OCI-LY1 (cell line): ENCODE results near the gene PHF2.

Source experiments
- H2AFZ ChIP-seq: fragments of 200-600 bp; sonication (generic), shearing (Covaris generic); 2 replicates; pipeline ENCODE4 v1.6.0; 2014; ENCODE audit warnings: antibody characterized with exemption, mild to moderate bottlenecking, low read length
- H3F3A ChIP-seq: fragments of 200-600 bp; sonication (generic), shearing (Covaris generic); 2 replicates; pipeline ENCODE4 v1.6.0; 2014; ENCODE audit warnings: mild to moderate bottlenecking, antibody characterized with exemption, low read length, moderate library complexity; ENCODE audit not compliant: insufficient read depth
- H3K27ac ChIP-seq: fragments of 200-600 bp; sonication (generic); 2 replicates; pipeline ENCODE4 v1.5.1; 2014; ENCODE audit warnings: low read length, mixed run types, mild to moderate bottlenecking, low read depth; ENCODE audit not compliant: poor library complexity, severe bottlenecking
- H3K27me3 ChIP-seq: fragments of 200-600 bp; sonication (generic); 2 replicates; pipeline ENCODE4 v1.6.0; 2014; ENCODE audit warnings: antibody characterized with exemption, mild to moderate bottlenecking, low read length, moderate library complexity; ENCODE audit not compliant: insufficient read depth
- H3K36me3 ChIP-seq: fragments of 200-600 bp; sonication (generic); 2 replicates; pipeline ENCODE4 v1.6.1; 2014; ENCODE audit warnings: mild to moderate bottlenecking, antibody characterized with exemption, low read length, moderate library complexity, mixed read lengths; ENCODE audit not compliant: insufficient read depth
- H3K4me1 ChIP-seq: fragments of 200-600 bp; sonication (generic); 2 replicates; pipeline ENCODE4 v1.5.1; 2014; ENCODE audit warnings: mild to moderate bottlenecking, low read length, moderate library complexity; ENCODE audit not compliant: insufficient read depth, severe bottlenecking
- H3K4me2 ChIP-seq: fragments of 200-600 bp; sonication (generic), shearing (Covaris generic); 2 replicates; pipeline ENCODE4 v1.6.1; 2014; ENCODE audit warnings: low read length
- H3K4me3 ChIP-seq: fragments of 200-600 bp; sonication (generic); 2 replicates; pipeline ENCODE4 v1.5.1; 2014; ENCODE audit warnings: low read length, low read depth, mild to moderate bottlenecking, mixed read lengths; ENCODE audit not compliant: poor library complexity, severe bottlenecking
- H3K79me2 ChIP-seq: fragments of 200-600 bp; shearing (Covaris generic); 2 replicates; pipeline ENCODE4 v1.6.1; 2016; ENCODE audit warnings: mixed run types, low read length, mixed read lengths; ENCODE audit not compliant: insufficient read depth
- H3K9ac ChIP-seq: fragments of 200-600 bp; sonication (generic), shearing (Covaris generic); 2 replicates; pipeline ENCODE4 v1.6.1; 2014; ENCODE audit warnings: mild to moderate bottlenecking, low read length, mixed read lengths
- H3K9me2 ChIP-seq: fragments of 200-600 bp; sonication (generic), shearing (Covaris generic); 2 replicates; pipeline ENCODE4 v1.6.1; 2014; ENCODE audit warnings: low read depth, mild to moderate bottlenecking, low read length, mixed read lengths
- H3K9me3 ChIP-seq: fragments of 200-600 bp; shearing (Covaris generic); 2 replicates; pipeline ENCODE4 v1.6.1; 2014; ENCODE audit warnings: low read length, mixed read lengths
- H4K20me1 ChIP-seq: fragments of 200-600 bp; sonication (generic), shearing (Covaris generic); 2 replicates; pipeline ENCODE4 v1.6.0; 2016; ENCODE audit warnings: mild to moderate bottlenecking, low read length; ENCODE audit not compliant: insufficient read depth
- EZH2 ChIP-seq: fragments of 200-600 bp; sonication (generic), shearing (Covaris generic); IDR thresholded peaks from 2 replicates; pipeline ENCODE4 v1.8.0; 2017; ENCODE audit warnings: borderline replicate concordance, mixed run types, mild to moderate bottlenecking, antibody characterized with exemption, low read length, moderate library complexity, mixed read lengths
- TF ChIP-seq, protein P1 (sequence below): fragments of 200-600 bp; sonication (generic), shearing (Covaris generic); IDR thresholded peaks from 2 replicates; pipeline ENCODE4 v1.5.1; 2017; ENCODE audit warnings: mild to moderate bottlenecking, antibody characterized with exemption, low read length, moderate library complexity, mixed read lengths

The PHF2 gene

DNA sequence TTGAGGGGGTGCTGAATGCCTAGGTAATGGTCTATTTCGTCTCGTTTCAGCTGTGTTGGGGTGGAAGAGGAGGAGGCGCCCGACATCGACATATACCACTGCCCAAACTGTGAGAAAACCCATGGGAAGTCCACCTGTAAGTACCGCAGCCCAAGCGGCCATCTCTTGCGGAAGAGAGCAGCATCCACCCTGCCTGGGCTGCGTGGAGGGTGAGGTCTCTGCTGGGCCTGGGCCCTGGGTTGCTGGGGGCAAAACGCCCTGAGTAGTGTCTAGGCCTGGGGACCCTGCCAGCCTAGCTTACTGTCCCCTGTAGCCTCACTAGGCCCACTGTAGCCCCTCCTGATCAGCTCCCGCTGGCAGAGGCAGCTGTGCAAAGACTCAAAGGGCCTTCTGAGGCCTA lies 53.5 kb downstream of the PHF2 start:
- H3K27ac ChIP-seq, result no peak overlapping the region
- H3K9ac ChIP-seq, result no peak overlapping the region
- no peaks in the 10 kb centered on the region for H3K9me3 ChIP-seq
- H3K79me2 ChIP-seq, result no peaks in the 10 kb centered on the region
- no peaks in the 10 kb centered on the region for H3K27me3 ChIP-seq
- no peak overlapping the region for H3K4me3 ChIP-seq
- no peaks in the 10 kb centered on the region for H3K36me3 ChIP-seq
- no peak overlapping the region for H3K4me2 ChIP-seq
- no peak for TF ChIP-seq EZH2
- TF ChIP-seq, protein P1, sequence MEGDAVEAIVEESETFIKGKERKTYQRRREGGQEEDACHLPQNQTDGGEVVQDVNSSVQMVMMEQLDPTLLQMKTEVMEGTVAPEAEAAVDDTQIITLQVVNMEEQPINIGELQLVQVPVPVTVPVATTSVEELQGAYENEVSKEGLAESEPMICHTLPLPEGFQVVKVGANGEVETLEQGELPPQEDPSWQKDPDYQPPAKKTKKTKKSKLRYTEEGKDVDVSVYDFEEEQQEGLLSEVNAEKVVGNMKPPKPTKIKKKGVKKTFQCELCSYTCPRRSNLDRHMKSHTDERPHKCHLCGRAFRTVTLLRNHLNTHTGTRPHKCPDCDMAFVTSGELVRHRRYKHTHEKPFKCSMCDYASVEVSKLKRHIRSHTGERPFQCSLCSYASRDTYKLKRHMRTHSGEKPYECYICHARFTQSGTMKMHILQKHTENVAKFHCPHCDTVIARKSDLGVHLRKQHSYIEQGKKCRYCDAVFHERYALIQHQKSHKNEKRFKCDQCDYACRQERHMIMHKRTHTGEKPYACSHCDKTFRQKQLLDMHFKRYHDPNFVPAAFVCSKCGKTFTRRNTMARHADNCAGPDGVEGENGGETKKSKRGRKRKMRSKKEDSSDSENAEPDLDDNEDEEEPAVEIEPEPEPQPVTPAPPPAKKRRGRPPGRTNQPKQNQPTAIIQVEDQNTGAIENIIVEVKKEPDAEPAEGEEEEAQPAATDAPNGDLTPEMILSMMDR, result no peak
- no peaks in the 10 kb centered on the region for H4K20me1 ChIP-seq
- no peak overlapping the region for H2AFZ ChIP-seq
- no peaks in the 10 kb centered on the region for H3K9me2 ChIP-seq
- no peaks in the 10 kb centered on the region for H3K4me1 ChIP-seq
- H3F3A ChIP-seq, result no peaks in the 10 kb centered on the region

- TF ChIP-seq EZH2, result no peak
- TF ChIP-seq, protein P1, result no peak
- H3K9me2 ChIP-seq, result no peaks in the 10 kb centered on the region
- H3K9ac ChIP-seq, result no peak overlapping the region
- no peaks in the 10 kb centered on the region for H3K27me3 ChIP-seq
- no peaks in the 10 kb centered on the region for H3K9me3 ChIP-seq
- H4K20me1 ChIP-seq, result no peaks in the 10 kb centered on the region
- no peaks in the 10 kb centered on the region for H3K36me3 ChIP-seq
- no peak overlapping the region for H3K4me2 ChIP-seq
- H3K79me2 ChIP-seq, result no peaks in the 10 kb centered on the region
- H2AFZ ChIP-seq, result no peak overlapping the region
- H3F3A ChIP-seq, result no peaks in the 10 kb centered on the region
- H3K4me1 ChIP-seq, result no peaks in the 10 kb centered on the region
- no peak overlapping the region for H3K27ac ChIP-seq
- H3K4me3 ChIP-seq, result no peak overlapping the region
These were observed 54.5 kb downstream of the PHF2 start for GRCh38 chr9:93630806-93631411.

DNA sequence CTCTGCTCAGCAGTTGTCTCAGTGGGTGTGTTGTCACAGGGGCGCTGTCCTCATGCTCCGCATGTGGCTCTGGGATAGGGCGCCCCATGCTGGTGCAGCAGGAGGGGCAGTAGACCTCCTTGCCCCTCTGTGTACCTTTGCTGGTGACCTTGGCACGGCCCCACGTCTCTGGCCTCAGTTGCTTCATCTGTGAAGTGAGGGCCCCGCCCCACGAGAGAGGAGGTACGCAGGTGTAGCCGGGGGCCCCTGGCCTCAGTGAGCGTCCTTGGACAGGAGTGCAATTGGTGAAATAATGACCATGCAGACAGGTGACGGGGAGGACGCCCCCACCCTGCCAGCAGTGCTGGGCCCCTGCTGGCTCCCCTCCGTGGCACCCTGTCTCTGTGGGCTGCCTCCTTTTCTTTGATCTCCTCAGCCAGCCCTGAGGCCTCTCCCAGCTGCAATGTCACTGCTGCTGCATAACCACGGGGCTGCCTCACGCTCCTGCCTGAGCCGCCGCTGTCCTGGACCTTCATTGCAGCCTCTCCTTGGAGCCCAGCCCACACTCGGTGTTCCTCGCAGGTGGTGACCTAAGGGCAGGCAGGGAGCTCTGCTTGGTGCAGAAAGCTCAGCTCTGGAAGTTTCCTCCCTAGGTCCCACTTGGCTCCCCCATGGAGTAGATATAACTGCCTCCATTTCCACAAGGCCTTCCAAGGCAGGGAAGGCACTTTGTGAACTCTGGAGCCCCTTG lies 57.3 kb downstream of the PHF2 start:
- Histone ChIP-seq H3K9ac (no peak overlapping the region), H3K4me3 (no peak overlapping the region), H3K9me2 (no peaks in the 10 kb centered on the region), H3K9me3 (no peaks in the 10 kb centered on the region), H2AFZ (no peak overlapping the region), H3F3A (no peaks in the 10 kb centered on the region), H3K36me3 (peaks cover 14% of the 10 kb centered on the region), H3K27ac (no peak overlapping the region), H4K20me1 (no peaks in the 10 kb centered on the region), H3K4me1 (no peaks in the 10 kb centered on the region), H3K4me2 (no peak overlapping the region), H3K27me3 (no peaks in the 10 kb centered on the region), H3K79me2 (no peaks in the 10 kb centered on the region)
- TF ChIP-seq, protein P1, result no peak
- TF ChIP-seq EZH2, result no peak
